B cell (primary cell): ENCODE data around the gene ZNF827. TPM values are rescaled to one million over a fixed set of nuclear protein-coding genes. Genes with fewer than 3 reads are reported as not detected.

Source experiments
- ATAC-seq: fragments of 200-7000 bp; cut with Tn5 transposase; one replicate; pipeline ENCODE4 v1.10.0; 2021; ENCODE audit warnings: low read depth, mild to moderate bottlenecking, moderate number of reproducible peaks, moderate library complexity
- CTCF ChIA-PET: fragments of 350-600 bp; sonication (Branson Sonifier 250); formaldehyde crosslinking; loops from one replicate; lab custom pipeline; 2021; ENCODE audit warnings: antibody characterized with exemption, inconsistent platforms; lab: Charles Lee
- POLR2A ChIA-PET: fragments of 350-600 bp; sonication (Branson Sonifier 250); formaldehyde crosslinking; loops from one replicate; lab custom pipeline; 2021; ENCODE audit warnings: antibody characterized with exemption; lab: Charles Lee
- DNase-seq: peaks from one replicate; pipeline ENCODE4 v3.0.0; 2013
- H2AFZ ChIP-seq: 2 replicates; pipeline ENCODE4 v1.6.1; 2012; ENCODE audit warnings: mild to moderate bottlenecking, low read depth, low read length; ENCODE audit not compliant: insufficient read depth, poor library complexity, severe bottlenecking
- H3K27ac ChIP-seq, 2 donors: 1 replicate in 1 of 2; 2 replicates in 1 of 2; pipeline ENCODE4 v1.5.1; 2012 to 2013; ENCODE audit warnings: low read length in 2 of 2, mild to moderate bottlenecking in 2 of 2, moderate library complexity in 1 of 2
- H3K27me3 ChIP-seq, 4 experiments: fragments of 200-600 bp in 1 of 4; sonication (generic) in 1 of 4; replicated peaks in 1 of 4; 1 replicate in 2 of 4; 2 replicates in 2 of 4; pipeline versions ENCODE4 v1.6.1 to v1.7.0; 2013 to 2016; ENCODE audit warnings: low read length in 3 of 4, mild to moderate bottlenecking in 2 of 4, mixed read lengths in 1 of 4, moderate library complexity in 1 of 4; ENCODE audit not compliant: insufficient read depth in 4 of 4, control insufficient read depth in 3 of 4; ENCODE audit errors: control extremely low read depth in 1 of 4
- H3K36me3 ChIP-seq, 2 experiments: replicated peaks in 1 of 2; 1 replicate in 1 of 2; 2 replicates in 1 of 2; pipeline versions ENCODE4 v1.6.1 to v1.7.1; 2013; ENCODE audit warnings: low read length in 1 of 2; ENCODE audit not compliant: insufficient read depth in 2 of 2, control insufficient read depth in 1 of 2; ENCODE audit errors: control extremely low read depth in 1 of 2, extremely low read depth in 1 of 2
- H3K4me1 ChIP-seq, 2 donors: fragments of 200-600 bp in 1 of 2; sonication (generic) in 1 of 2; 1 replicate in 1 of 2; 2 replicates in 1 of 2; pipeline versions ENCODE4 v1.5.1 to v1.6.1; 2013 to 2017; ENCODE audit warnings: low read length in 2 of 2; ENCODE audit not compliant: control insufficient read depth in 2 of 2, insufficient read depth in 2 of 2
- H3K4me2 ChIP-seq: replicated peaks from 2 replicates; pipeline ENCODE3; 2012; ENCODE audit warnings: mild to moderate bottlenecking, low read depth, low read length; ENCODE audit not compliant: poor library complexity, severe bottlenecking
- H3K4me3 ChIP-seq, 5 experiments: fragments of 200-600 bp in 1 of 5; sonication (generic) in 1 of 5; 1 replicate in 3 of 5; 2 replicates in 2 of 5; pipeline versions ENCODE4 v1.5.1 to v1.7.0; 2011 to 2016; ENCODE audit warnings: low read length in 4 of 5, mild to moderate bottlenecking in 4 of 5, low read depth in 2 of 5, control low read depth in 1 of 5, moderate library complexity in 1 of 5; ENCODE audit not compliant: insufficient read depth in 1 of 5; ENCODE audit errors: control extremely low read depth in 1 of 5, extremely low read depth in 1 of 5
- H3K79me2 ChIP-seq: fragments of 200-600 bp; sonication (generic); one replicate; pipeline ENCODE4 v1.6.0; 2016; ENCODE audit warnings: low read length; ENCODE audit not compliant: control insufficient read depth, insufficient read depth
- H3K9ac ChIP-seq: fragments of 200-600 bp; sonication (generic); 2 replicates; pipeline ENCODE4 v1.6.1; 2017; ENCODE audit warnings: mild to moderate bottlenecking, low read length, moderate library complexity
- H3K9me3 ChIP-seq, 3 donors: one replicate each; pipeline versions ENCODE4 v1.6.1 to v1.7.1; 2013; ENCODE audit warnings: low read length in 2 of 3; ENCODE audit not compliant: control insufficient read depth in 2 of 3, insufficient read depth in 1 of 3; ENCODE audit errors: control extremely low read depth in 1 of 3
- H4K20me1 ChIP-seq: 2 replicates; pipeline ENCODE4 v1.6.0; 2012; ENCODE audit warnings: mild to moderate bottlenecking, low read length; ENCODE audit not compliant: insufficient read depth, control insufficient read depth, poor library complexity, severe bottlenecking
- H3K27ac Mint-ChIP-seq: one replicate; pipeline ENCODE4 v1.8.0; 2021; ENCODE audit warnings: mixed read lengths
- H3K27me3 Mint-ChIP-seq: one replicate; pipeline ENCODE4 v1.8.0; 2021; ENCODE audit warnings: mixed read lengths
- H3K4me1 Mint-ChIP-seq: one replicate; pipeline ENCODE4 v1.8.0; 2021; ENCODE audit warnings: mixed read lengths
- H3K4me3 Mint-ChIP-seq: one replicate; pipeline ENCODE4 v1.8.0; 2021; ENCODE audit warnings: mixed read lengths
- H3K9me3 Mint-ChIP-seq: one replicate; pipeline ENCODE4 v1.8.0; 2022; ENCODE audit warnings: mixed read lengths; ENCODE audit not compliant: insufficient read depth
- EZH2 ChIP-seq: IDR thresholded peaks from 2 replicates; pipeline ENCODE4 v1.6.1; 2012; ENCODE audit warnings: borderline replicate concordance, low read depth, mild to moderate bottlenecking, moderate library complexity, low read length; ENCODE audit not compliant: insufficient read depth, poor library complexity, severe bottlenecking
- WGBS: methylation state at CpG from one replicate; pipeline ENCODE4 v1.1.5; 2013; ENCODE audit warnings: missing lambda C conversion rate; ENCODE audit not compliant: insufficient coverage; 5-methylcytosine and 5-hydroxymethylcytosine counted together
- intact Hi-C: fragments of 100-400 bp; cut with micrococcal nuclease; formaldehyde crosslinking; loops from one replicate; pipeline ENCODE4 v1.10.0; 2022
- polyA plus RNA-seq: library from polyadenylated mRNA; depleted of rRNA; stranded (reverse); fragments of >200 nt; gene quantifications from 2 replicates; pipeline ENCODE4 v1.2.3, GENCODE V29; 2012
- total RNA-seq, 2 donors: library from RNA; stranded (reverse); fragments of 120-200 nt in 1 of 2; gene quantifications; 1 replicate in 1 of 2; 2 replicates in 1 of 2; pipeline versions ENCODE4 v1.2.3 to v1.2.4, GENCODE V29; 2013 to 2022
- TF ChIP-seq, protein P1 (sequence below): fragments of 200-600 bp; IDR thresholded peaks from one replicate; pipeline ENCODE4 v1.8.0; 2022; ENCODE audit warnings: antibody characterized with exemption, mild to moderate bottlenecking

The ZNF827 gene
- total and polyA plus RNA-seq, 2 donors (not counting 1 experiment from before 2014, with no cell fraction given), result 20.6 to 30.1 TPM

DNA sequence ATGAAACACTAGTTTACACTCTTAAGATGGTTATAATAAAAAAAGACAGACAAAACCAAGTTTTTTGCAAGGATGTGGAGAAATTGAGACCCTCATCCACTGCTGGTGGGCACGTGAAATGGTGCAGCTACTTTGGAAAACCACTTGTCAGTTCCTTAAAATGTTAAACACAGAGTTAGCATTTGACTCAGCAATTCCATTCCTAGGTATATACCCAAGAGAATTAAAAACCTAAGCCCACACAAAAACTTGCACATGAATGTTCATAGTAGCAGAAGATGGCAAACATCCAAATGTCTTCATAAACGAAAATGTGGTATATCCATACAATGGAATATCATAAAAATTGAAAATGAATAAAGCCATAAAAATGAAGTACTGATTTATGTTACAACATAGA, 75.4 kb downstream of the ZNF827 start:
- ATAC-seq, result no peak
- Histone ChIP-seq H3K79me2 (no peaks in the 10 kb centered on the region), H3K9ac (no peak overlapping the region), H4K20me1 (no peaks in the 10 kb centered on the region), H2AFZ (no peak overlapping the region), H3K36me3 (peaks cover 1 to 20% of the 10 kb centered on the region in 2 experiments), H3K27ac (no peak overlapping the region), H3K9me3 (no peaks in the 10 kb centered on the region), H3K4me2 (no peak overlapping the region), H3K4me3 (no peak overlapping the region), H3K27me3 (no peaks in the 10 kb centered on the region), H3K4me1 (no peaks in the 10 kb centered on the region)
- no peak for DNase-seq
- no CpG with 5 or more reads among the region's 2 CpGs for WGBS
- intact Hi-C loops, result no loop called here
- Mint-ChIP-seq H3K4me3 (no peak overlapping the region), H3K4me1 (peaks cover 8% of the 10 kb centered on the region), H3K27me3 (no peaks in the 10 kb centered on the region), H3K9me3 (no peaks in the 10 kb centered on the region), H3K27ac (no peak overlapping the region)
- ChIA-PET POLR2A (no interaction called here), CTCF (no interaction called here)
- TF ChIP-seq EZH2, result no peak
- TF ChIP-seq, protein P1, sequence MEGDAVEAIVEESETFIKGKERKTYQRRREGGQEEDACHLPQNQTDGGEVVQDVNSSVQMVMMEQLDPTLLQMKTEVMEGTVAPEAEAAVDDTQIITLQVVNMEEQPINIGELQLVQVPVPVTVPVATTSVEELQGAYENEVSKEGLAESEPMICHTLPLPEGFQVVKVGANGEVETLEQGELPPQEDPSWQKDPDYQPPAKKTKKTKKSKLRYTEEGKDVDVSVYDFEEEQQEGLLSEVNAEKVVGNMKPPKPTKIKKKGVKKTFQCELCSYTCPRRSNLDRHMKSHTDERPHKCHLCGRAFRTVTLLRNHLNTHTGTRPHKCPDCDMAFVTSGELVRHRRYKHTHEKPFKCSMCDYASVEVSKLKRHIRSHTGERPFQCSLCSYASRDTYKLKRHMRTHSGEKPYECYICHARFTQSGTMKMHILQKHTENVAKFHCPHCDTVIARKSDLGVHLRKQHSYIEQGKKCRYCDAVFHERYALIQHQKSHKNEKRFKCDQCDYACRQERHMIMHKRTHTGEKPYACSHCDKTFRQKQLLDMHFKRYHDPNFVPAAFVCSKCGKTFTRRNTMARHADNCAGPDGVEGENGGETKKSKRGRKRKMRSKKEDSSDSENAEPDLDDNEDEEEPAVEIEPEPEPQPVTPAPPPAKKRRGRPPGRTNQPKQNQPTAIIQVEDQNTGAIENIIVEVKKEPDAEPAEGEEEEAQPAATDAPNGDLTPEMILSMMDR, result no peak

DNA sequence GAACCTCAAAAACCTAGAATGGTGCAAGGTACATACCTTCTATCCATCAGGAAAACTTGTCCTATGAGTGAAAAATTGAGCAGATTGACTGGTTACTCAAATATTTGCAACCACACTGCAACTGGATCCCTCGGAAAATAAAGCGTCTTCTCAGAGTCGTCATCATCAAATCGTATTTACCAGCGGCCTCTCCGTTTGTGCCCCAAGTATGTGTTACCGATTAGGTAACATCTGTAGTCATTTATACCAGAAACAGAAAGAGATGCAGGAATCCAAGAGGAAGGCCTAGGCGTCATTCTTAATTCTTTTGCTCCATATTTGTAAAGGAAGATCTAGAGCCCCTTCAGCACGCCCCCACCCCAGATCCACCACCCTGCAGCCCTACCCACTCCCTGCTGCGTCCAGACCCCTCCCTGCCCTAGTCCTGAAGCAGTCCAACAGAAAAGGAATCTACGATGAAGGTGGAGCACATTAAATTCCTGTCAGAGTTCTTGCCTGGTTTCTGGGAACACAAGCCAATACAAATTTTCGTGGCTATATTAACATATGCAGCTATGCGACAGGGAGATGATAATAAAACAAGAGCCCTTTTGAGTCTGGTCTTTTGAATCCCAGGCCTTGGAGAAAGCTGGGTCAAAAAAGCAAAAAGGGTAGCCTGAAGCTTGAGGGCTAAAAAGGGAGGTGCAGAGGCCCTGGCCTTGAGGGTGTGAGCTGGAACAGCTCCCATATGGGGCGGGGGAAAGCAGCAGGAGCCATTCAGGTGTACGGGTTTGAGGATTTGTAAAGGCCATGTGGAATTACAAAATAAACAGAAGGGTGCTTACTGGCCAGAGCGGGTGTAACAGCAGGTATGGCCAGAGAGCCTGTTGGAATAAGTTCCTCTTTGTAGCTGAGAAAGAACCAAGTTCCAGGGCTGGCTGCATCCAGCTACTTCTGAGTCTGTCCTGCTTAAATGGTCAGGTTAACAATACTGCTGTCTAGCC, 77.0 kb downstream of the ZNF827 start:
- H3K4me3 ChIP-seq, result no peak overlapping the region
- no peaks in the 10 kb centered on the region for H3K4me1 ChIP-seq
- intact Hi-C loops, result no loop called here
- H3K79me2 ChIP-seq, result no peaks in the 10 kb centered on the region
- Mint-ChIP-seq H3K4me3 (no peak overlapping the region), H3K27ac (no peak overlapping the region), H3K27me3 (no peaks in the 10 kb centered on the region), H3K4me1 (peaks cover 8% of the 10 kb centered on the region), H3K9me3 (no peaks in the 10 kb centered on the region)
- H4K20me1 ChIP-seq, result no peaks in the 10 kb centered on the region
- WGBS, result 100% methylated on average over 16 of the region's 16 CpGs
- no peak for TF ChIP-seq EZH2
- TF ChIP-seq, protein P1, result no peak
- no peak for DNase-seq
- H2AFZ ChIP-seq, result no peak overlapping the region
- H3K9me3 ChIP-seq, result no peaks in the 10 kb centered on the region
- H3K27ac ChIP-seq, result no peak overlapping the region
- no peak overlapping the region for H3K9ac ChIP-seq
- no peaks in the 10 kb centered on the region for H3K27me3 ChIP-seq
- ChIA-PET POLR2A (no interaction called here), CTCF (interaction anchor here (0.7 kb wide), 1 partner anchor 34 kb away, joined by 3 read pairs; no protein-coding TSS in a partner anchor)
- ATAC-seq, result no peak
- no peak overlapping the region for H3K4me2 ChIP-seq
- H3K36me3 ChIP-seq, result peaks cover 1 to 20% of the 10 kb centered on the region in 2 experiments
